ENCODE measurements around the gene TBC1D22A. TPM values are rescaled to one million over a fixed set of nuclear protein-coding genes. Genes with fewer than 3 reads are reported as not detected.
A peak's percentile ranks its signal among the peaks of the same experiment; 100 is the strongest.

The TBC1D22A gene
- total RNA-seq, 1 donor from 2014 or later: 12.5 TPM

GRCh38 chr22:47152236-47152635 lies 389.8 kb downstream of the TBC1D22A start:
- no peak for DNase-seq (ENCODE audit: low read depth in 2 of 2)

DNA sequence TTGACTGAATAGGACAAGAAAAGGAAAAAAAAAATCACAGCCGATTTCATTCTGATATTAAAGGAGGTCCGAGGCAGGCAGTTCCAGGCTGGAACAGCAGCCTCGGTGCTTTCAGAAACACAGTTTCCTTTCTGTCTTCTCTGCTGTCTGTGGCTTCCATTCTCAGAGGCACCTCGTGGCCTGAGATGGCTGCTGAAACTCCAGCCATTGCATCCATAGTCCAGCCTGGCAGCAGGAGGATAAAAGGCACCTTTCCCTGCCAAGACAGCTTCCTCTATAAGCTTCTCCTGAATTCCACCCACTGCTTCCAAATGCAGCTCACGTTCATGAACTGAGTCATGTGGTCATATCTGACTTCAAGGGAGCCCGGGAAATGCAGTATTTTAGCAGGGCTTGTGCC lies 390.5 kb downstream of the TBC1D22A start:
- no peak for DNase-seq (ENCODE audit: low read depth in 2 of 2)

- DNase-seq (ENCODE audit: low read depth in 2 of 2): no peak
Observed at GRCh38 chr22:47153854-47154525, 391.5 kb downstream of the TBC1D22A start.

GRCh38 chr22:47154621-47155081 lies 392.2 kb downstream of the TBC1D22A start:
- peak in 1 of 2 donors; percentile 33 for DNase-seq (ENCODE audit: low read depth in 2 of 2)

DNA sequence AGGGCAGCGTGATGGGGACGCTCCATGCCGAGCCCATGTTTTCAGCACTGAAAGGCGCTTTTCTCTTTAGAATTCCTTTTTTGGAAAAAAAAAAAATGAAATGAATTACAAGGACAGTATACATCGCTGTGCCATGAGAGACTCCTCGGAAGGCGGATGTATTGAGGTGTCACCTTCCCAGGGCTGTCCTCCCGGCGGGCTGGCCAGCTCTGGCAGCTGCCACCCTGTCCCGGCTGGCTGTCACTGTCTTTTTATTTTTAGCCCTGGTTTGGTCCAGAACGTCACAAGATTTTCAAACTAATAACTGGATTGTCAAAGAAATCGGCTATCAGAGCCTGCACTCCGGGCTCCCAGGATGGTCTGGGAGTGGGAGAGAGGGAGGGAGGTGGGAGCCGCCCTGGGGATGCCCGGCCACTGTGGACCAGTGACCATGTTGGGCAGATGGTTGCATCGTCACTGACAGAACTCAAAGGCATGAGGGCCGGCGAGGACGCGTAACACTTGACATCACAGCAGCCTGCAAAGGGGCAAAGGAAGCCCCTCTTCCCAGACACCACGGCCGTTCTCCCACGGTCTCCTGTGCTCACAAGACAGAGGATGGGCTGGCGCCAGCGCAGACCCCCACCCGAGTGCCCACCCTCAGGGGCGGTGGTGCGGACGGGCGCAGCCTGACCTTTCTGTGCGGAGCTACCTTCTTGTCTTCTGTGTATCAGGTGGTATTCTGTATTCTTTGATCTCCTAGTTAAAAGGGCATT lies 392.9 kb downstream of the TBC1D22A start:
- DNase-seq (ENCODE audit: low read depth in 2 of 2): no peak

DNA sequence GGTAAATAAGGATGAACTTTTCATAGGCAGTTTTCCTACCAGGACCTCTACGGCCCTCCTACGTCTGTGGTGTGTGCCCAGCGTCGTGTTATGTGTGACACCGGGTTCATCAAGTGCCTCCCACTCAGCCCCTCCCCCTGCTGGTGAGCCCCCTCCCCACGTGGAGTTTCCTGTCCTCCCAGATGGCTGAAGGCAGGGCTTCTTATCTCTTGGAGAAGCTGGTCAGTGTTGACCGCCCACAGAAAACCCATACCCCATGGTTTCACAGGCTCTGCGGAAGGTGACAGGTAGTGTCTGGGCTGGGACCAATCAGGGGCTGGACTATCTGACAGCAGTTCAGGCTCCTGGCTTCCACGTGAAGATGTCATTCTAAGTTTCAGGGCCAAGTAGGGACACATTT lies 393.5 kb downstream of the TBC1D22A start:
- DNase-seq (ENCODE audit: low read depth in 2 of 2): no peak

DNA sequence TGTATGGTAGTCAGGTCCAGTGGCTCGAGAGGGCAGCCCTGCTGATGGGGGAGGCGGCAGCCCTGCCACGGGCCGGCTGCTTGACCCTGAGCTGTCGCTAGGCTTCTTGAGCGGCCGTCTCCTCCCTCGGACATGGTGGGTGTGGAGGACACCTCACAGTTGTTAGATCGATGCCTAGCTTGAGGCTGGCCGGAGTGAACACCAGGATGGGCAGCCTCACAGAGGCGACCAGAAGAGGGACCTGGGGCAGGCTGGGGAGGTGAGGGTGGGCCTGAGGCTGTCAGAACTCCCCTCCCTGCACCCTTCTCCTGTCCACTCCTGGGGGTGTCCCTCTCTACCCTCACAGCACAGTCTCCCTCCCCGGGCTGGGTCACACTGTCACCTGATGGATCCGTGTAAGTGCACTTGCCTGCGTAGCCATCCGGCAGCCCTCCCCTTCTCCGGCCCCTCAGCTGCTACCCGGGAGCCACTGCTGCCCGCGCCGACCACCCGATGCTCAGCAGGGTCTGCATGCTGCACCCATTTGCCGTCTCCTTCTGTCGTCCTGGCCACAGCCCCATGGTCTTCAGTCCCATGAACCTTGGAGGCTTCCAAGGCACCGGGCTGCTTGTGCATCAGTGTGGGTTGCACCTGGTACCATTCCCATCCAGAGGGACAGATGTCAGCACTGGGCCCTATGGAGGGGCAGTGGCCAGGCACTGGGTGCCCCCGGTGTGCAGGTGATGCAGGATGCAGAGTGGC lies 394.1 kb downstream of the TBC1D22A start:
- no peak for DNase-seq (ENCODE audit: low read depth in 2 of 2)

- DNase-seq (ENCODE audit: low read depth in 2 of 2): no peak
Observed at GRCh38 chr22:47157093-47157420, 394.6 kb downstream of the TBC1D22A start.

GRCh38 chr22:47157486-47158270 lies 395.2 kb downstream of the TBC1D22A start:
- no peak for DNase-seq (ENCODE audit: low read depth in 2 of 2)

DNA sequence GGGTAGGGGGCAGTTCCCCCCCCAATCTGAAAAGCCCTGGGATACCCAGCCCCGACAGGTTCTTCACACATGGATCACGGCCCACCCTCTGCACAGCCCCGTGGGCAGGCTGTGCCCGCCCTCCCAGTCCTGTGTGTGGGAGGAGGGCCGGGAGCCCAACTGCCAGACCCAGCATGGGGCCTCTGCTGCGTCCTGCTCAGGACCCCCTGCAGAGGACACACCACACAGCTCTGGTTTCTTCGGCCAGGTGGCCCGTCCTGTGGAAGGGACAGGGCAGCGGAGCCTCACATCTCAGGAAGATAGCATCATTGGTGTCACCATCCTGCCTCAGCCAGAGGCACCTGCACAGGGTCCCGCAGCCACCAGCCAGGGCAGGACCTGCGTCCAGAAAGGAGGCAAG lies 396.0 kb downstream of the TBC1D22A start:
- no peak for DNase-seq (ENCODE audit: low read depth in 2 of 2)

- DNase-seq (ENCODE audit: low read depth in 2 of 2): no peak
Observed at GRCh38 chr22:47159592-47159991, 397.1 kb downstream of the TBC1D22A start.

DNA sequence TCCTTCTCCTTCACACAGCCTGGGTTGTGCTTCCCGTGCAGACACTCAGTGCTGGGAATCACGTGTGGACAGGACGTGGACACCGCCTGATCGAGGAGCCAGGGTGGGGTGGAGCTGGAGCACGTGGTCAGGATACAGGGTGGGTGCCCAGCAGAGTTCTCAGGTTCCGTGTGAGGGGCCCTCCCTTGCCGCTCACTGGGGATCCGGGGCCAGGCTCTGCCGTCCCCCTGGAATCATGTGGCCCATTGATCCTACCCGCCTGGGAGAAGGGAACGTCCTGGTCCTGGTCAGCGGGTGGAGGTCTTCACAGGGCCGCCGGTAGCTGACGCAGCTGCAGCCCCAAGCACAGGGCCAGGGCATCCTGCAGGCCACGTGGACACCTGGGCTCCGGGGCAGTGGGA lies 397.7 kb downstream of the TBC1D22A start:
- no peak for DNase-seq (ENCODE audit: low read depth in 2 of 2)

GRCh38 chr22:47160781-47161520 lies 398.5 kb downstream of the TBC1D22A start:
- DNase-seq (ENCODE audit: low read depth in 2 of 2): no peak

- no peak for DNase-seq (ENCODE audit: low read depth in 2 of 2)
Observed at GRCh38 chr22:47161631-47162030, 399.2 kb downstream of the TBC1D22A start.

GRCh38 chr22:47162865-47163264 lies 400.4 kb downstream of the TBC1D22A start:
- DNase-seq (ENCODE audit: low read depth in 2 of 2): no peak

DNA sequence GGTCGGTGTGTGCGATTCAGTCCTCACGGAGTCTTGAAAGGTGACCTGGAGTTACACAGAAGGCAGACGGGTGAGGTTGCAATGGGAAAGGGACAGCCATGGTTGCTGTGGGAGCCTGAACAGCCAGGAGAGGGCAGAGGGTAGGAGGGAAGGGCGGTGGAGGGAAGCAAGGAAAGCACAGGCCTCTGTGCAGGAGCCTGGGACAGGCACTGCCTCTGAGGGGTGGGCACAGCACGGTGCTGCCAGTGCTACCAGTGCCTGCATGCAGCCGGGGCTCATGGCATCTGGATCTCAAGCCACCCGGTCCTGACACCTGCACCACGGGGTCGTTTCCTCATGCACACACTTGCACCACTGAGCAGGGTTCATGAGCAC lies 401.0 kb downstream of the TBC1D22A start:
- DNase-seq (ENCODE audit: low read depth in 2 of 2): no peak

DNA sequence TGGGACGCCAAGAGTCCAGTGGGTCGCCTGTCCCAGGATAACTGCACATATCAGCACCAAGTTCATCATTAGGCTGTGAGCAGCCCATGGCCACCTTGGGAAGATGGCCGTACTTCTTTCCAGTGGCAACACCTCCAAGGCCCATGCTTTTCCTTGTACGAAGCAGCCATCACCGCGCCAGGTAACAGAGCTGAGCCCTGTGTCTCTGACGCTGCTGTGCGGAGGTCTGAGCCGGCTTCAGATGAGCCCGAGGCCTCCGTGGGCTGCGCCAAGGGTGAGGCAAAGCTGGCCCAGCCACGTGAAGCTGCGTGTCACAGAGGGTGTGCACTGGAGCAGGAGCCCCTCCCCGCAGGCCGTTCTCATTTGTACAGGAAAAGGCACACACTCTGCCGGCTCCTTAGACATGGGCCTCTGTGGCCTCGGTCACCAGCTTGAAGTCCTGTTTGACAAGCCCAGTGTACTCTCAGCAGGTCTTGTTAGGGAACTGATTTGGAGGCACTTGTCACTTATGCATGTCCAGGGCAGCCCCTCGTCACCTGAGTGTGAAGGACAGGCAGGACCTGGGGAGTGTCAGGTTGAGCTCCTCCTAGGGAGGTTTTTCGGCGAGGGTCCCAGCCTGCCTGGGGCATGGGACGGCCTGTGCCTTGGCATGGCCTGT lies 401.5 kb downstream of the TBC1D22A start:
- peak in 1 of 2 donors; percentile 24 for DNase-seq (ENCODE audit: low read depth in 2 of 2)

DNA sequence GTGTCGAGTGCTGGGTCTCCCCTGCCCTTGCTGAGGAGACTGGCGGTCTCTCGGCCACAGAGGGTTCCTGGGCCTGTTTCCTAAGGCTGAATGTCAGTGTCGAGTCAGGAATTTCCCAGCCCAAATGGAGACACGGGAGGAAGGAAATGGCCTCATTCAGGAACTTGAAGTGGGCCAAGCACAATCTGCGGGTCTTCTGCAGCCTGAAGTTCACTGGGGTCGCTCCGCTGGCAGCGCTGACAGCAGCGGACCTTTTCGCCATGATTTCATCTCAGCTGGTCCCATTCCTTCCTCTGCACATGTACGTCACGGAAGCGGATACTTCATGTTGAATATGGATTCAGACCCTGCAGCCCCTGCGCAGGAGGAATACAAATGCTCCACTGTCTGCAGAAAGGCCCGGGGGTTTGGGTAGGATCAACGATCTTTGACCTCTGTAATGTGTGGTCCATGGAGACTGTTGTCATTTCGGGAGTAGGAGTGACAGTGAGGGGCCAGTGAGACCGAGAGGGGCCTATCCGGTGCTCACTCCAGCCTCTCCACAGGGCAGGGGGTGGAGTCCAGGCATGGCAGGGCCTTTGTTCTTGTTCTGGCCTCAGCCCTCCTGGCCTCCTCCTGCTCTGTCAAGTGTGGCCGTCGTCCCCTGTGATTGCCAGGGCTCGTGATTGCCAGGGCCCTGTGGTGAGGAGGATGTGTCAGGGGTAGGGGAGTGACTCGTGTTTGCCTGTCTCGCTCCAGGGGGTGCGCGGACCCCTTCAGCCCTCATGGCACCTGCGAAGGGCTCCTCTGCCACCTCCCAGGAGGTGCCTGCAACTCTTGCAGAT lies 402.3 kb downstream of the TBC1D22A start:
- DNase-seq (ENCODE audit: low read depth in 2 of 2): peak in 1 of 2 donors; percentile 63

DNA sequence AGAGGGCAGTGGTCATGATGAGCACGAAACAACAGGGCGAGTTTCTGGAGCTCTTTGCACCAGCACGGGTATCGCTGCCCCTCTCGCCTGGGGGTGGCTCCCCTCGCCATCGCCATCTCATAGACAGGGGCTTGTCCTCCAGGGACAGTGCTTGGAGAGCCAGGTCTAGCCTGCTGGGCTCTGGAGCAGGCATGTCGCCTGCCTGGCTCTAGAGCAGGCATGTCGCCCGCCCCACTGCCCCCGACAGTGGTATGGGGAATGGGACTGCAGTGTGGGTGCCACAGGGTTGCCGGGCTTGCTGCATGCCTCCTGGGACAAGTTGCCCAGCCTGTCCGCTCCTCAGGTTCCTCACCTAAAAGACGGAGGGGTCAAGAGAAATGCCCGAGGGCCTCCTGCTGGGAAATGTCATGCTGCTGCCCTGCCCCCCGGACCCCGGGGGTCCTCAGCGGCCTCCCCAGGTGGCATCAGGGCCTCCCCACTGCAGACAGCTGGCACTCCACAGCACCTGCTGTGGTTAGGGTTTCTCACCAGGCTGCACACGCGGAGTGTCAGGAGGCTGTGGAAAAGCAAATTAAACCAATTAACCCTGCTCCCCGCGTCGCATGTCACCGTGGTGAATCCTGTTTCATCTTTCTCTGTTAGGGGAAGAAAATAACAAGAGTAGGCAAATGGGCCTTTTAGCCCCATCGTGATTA lies 403.0 kb downstream of the TBC1D22A start:
- DNase-seq (ENCODE audit: low read depth in 2 of 2): no peak

All from dermis microvascular lymphatic vessel endothelial cell (primary cell).